HG03460 (cell line): ENCODE data around the gene MLKL.
"Not testable (repeated sequence)": the region's sequence is repeated elsewhere in the genome, so short reads cannot be mapped to it uniquely, and the experiment has no call there.

ENCODE experiments used
- ATAC-seq: cut with Tn5 transposase; IDR thresholded peaks from one replicate; pipeline ENCODE4 v1.9.1; 2021; ENCODE audit not compliant: unreplicated experiment

The MLKL gene

GRCh38 chr16:74732707-74733350 is 32.2 kb upstream of the MLKL start:
- no peak for ATAC-seq

DNA sequence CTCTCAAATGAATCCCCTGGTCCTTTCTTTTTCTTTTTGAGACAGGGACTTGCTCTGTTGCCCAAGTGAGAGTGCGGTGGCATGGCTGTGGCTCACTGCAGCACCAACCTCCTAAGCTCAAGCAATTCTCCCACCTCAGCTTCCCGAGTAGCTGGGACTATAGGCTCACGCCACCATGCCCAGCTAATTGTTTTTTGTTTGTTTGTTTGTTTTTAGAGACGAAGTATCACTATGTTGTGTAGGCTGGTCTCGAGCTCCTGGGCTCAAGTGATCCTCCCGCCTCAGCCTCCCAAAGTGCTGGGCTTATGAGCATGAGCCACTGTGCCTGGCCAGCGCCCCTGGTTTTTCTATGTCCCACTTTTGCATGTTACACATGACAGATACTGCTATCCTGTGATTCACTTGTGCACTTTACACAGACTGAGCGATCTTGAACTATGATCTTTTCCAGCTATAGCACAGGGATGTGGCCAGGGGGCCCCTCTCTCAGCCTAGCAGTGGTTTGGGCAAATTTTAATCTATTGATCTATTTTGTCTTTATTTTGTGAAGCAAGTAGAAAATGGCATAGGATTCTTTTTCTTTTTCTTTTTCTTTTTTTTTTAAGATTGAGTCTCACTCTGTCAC is 31.3 kb upstream of the MLKL start:
- ATAC-seq: no peak

DNA sequence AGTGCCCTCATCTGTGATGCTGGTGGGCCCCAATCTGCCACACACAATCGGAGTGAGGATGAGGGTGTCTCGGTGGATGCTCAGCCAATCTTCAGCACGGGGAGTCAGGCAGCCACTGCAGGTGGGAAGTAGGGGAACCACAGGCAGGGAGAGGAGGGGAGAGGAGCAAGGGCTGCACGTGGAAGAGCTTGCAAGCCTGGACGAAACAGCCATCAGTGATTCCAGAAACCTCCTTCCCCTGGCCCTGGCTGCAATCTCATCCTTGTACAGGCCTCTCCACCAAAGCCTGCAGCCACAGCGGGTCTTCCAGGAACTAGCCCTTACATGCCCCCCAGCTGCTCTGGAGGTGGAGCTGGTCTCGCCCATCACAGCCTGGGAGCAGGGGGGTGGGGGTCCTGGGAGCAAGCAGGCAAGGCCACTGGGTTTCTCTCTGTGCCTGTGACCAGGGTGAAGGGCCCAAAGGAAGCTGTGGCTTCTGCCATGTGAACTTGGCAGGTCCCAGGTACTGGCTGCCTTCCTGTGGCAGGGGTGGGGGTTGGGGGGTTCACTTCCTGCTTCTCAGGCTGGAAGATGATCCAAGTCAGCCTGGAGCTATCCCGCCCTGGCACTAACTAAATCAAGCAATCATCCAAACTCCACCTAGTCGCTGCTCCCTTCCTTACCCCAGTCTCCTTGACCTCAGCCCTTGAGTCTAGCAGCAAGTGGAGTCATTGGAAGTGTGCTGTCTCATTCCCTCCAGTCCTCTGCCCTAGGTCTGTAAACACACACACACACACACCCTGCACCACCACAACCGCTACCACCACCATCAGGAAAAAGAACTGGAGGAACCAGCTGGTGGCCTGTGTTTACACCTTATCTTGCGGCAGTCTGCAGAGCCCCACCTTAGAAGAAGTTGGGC is 29.4 kb upstream of the MLKL start:
- ATAC-seq: no peak

- ATAC-seq: no peak
Observed at GRCh38 chr16:74727903-74728302, 27.2 kb upstream of the MLKL start.

DNA sequence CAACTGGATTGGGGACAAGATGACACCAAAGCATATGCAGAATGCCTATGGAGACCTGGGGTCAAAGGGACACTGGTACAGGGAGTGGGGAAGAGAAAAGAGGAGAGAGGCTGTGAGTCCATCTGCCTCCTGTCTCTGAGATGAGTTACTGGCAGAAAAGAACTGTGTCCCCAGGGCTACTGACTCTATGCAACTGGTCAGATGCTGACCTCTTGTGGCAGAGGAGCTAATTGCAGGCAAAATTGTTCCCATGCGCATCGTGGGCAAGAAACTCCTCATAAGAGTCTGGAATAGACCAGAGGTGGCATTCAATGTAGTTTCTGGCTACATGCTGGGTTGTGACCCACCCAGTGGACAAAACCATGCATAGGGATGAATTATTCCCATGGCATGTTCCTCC is 26.1 kb upstream of the MLKL start:
- no peak for ATAC-seq

GRCh38 chr16:74725651-74726455 is 25.2 kb upstream of the MLKL start:
- no peak for ATAC-seq

GRCh38 chr16:74724820-74725549 is 24.3 kb upstream of the MLKL start:
- ATAC-seq: no peak

DNA sequence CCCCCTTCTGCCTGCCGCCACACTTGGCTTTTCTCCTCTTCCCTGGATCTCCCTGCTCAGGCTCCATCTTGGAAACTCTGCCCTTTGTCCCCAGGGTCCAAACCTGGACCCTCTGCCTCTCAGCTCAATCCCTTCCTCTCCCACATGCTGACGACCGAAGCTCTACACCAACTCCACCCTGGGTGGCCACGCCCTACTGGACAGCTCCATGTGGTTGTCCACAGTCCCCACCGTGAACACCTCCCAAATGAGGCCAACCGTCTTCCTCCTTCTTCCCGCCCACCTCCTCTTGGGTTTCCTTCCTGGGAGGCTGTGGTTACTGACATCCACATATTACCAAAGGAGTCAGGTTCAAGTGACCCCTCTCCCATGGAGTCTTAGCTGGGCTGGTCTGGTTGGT is 22.6 kb upstream of the MLKL start:
- ATAC-seq: no peak

DNA sequence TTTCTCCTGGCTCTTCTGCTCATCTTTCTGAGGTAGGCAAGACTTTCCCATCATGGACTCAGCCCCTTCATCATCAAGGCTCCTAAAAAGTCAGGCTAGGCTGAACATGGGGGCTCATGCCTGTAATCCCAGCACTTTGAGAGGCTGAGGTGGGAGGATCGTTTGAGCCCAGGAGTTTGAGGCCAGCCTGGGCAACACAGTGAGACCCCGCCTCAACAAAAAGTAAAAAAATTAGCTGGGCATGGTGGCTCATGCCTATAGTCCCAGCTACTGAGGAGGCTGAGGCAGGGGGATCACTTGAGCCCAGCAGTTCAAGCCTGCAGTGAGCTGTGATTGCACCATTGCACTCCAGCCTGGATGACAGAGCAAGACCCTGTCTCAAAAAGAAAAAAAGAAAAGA is 21.5 kb upstream of the MLKL start:
- ATAC-seq: not testable (repeated sequence)

DNA sequence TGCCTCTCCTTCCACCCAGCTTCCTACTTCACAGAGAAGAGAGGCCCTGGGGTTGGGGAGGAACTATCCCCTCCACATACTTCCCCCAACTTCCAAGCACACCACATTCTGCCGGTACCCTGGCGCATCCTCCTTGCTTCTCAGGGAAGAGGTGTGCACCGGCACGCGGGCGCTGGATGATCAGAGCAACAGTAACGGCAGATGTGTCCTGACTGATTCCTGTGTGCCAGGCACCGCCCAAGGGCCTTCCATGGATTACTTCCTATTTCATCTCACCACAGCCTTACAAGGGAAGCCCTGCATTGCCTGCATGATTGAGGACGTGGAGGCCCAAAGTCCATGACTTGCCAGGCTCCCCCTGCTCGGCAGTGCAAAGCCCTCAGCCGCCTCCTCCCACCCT is 21.1 kb upstream of the MLKL start:
- ATAC-seq: no peak

DNA sequence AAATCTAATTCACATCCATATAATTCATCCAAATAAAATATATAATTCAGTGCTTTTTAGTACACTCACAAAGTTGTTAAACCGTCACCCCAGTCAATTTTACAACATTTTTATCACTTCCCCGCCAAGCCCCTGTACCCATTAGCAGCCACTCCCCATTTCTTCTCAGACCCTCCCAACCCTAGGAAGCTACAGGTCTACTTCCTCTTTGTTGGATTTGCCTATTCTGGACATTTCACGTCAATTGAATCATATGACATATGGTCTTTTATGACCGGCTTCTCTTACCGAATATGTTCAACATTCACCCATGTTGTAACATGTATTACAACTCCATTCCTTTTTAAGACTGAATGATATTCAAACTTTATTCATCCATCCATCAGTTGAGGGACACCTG is 19.9 kb upstream of the MLKL start:
- no peak for ATAC-seq

GRCh38 chr16:74718741-74719610 is 18.3 kb upstream of the MLKL start:
- no peak for ATAC-seq

DNA sequence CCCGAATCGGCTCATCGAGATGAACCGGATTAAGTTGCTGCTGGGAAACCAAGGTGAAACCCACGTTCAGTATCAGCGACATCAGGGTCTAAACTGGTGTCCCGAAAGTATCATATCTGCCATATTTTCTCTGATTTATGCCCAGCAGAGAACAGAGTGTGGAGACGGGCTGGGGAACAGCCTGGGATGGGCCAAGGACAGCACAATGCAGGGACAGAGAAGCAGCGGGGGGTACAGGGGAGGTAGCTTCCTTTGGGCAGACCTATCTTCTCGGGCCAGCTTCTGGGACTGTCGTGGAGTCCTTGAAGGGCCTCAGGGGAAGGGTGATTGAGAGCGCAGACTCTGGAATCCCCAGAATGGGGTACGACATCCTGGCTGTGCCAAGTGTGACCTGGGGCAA is 17.5 kb upstream of the MLKL start:
- no peak for ATAC-seq

DNA sequence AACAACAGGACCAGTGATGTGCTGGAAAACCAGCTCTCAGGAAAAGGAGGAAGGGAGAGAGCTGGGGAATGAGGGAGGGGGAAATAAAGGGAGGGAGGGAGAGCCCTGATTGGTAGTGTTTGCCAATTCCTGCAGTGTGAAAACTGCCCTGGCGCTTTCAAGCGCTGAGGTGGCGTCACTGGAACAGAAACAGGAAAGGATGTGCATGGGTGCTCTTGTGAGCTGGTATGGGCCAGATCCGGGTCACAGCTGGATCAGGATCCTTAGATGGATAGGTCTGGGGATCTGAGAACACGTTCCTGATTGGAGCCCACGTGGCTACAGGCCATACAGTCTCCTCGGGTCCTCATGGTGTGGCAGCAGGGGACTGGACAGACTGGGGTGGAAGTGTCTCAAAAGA is 16.7 kb upstream of the MLKL start:
- no peak for ATAC-seq

- ATAC-seq: no peak
Observed at GRCh38 chr16:74716355-74716754, 15.7 kb upstream of the MLKL start.

DNA sequence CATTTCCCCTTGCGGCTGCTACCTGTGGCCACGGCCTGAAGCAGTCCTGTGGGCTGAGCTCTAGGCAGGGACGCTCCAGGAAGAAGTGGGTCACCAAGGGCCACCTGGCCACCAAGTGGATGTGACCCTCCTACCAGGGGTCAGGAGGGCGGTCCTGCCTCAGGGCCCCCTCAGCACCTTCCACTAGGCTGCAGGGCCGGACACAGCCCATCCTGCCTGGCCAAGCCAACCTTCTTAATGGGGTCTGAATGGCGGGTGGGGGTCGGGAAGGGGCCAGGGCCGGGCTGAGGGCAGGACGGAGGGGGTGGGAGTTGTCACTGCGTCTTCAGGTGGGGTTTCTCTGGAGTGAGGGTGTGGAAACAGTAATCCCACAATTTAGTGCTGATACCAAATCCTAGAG is 13.2 kb upstream of the MLKL start:
- ATAC-seq: no peak

GRCh38 chr16:74713325-74713724 is 12.7 kb upstream of the MLKL start:
- ATAC-seq: no peak

DNA sequence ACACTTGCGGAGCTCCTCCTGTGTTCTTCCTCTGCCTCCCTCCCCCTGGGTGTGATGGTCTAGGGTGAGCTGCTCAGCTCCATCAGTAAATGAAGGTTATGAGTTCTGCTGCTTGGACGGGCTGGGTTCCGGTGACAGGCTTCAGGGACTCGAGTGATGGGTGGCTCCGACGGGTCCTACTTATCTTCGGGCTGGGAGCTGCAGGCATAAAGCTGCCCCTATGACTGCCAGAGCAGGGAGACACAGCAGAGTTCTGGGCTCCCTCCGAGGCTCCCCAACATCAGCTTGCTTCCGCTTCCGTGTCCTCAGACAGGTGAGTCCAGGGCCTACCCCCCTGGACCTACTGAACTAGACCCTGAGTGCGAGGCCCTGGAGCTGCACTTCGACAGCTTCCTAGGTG is 11.3 kb upstream of the MLKL start:
- no peak for ATAC-seq

- no peak for ATAC-seq
Observed at GRCh38 chr16:74710401-74710800, 9.7 kb upstream of the MLKL start.

- ATAC-seq: peak; percentile 88
Observed at GRCh38 chr16:74709441-74709877, 8.8 kb upstream of the MLKL start.
